ENCODE results near the gene AZU1.

GRCh38 chr19:852136-853013 lies 24.7 kb downstream of the AZU1 start, which contains the start of gene ELANE:
- TF ChIP-seq, protein P1, sequence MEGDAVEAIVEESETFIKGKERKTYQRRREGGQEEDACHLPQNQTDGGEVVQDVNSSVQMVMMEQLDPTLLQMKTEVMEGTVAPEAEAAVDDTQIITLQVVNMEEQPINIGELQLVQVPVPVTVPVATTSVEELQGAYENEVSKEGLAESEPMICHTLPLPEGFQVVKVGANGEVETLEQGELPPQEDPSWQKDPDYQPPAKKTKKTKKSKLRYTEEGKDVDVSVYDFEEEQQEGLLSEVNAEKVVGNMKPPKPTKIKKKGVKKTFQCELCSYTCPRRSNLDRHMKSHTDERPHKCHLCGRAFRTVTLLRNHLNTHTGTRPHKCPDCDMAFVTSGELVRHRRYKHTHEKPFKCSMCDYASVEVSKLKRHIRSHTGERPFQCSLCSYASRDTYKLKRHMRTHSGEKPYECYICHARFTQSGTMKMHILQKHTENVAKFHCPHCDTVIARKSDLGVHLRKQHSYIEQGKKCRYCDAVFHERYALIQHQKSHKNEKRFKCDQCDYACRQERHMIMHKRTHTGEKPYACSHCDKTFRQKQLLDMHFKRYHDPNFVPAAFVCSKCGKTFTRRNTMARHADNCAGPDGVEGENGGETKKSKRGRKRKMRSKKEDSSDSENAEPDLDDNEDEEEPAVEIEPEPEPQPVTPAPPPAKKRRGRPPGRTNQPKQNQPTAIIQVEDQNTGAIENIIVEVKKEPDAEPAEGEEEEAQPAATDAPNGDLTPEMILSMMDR (IDR thresholded peaks at IDR 0.05) = no peak
- TF ChIP-seq POLR2A (IDR thresholded peaks at IDR 0.05) = no peak

Data from heart left ventricle (tissue), 13 donors.